ENCODE measurements around the gene SPRING1.
A peak's percentile ranks its signal among the peaks of the same experiment; 100 is the strongest.

Gene SPRING1, protein sequence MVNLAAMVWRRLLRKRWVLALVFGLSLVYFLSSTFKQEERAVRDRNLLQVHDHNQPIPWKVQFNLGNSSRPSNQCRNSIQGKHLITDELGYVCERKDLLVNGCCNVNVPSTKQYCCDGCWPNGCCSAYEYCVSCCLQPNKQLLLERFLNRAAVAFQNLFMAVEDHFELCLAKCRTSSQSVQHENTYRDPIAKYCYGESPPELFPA

DNA sequence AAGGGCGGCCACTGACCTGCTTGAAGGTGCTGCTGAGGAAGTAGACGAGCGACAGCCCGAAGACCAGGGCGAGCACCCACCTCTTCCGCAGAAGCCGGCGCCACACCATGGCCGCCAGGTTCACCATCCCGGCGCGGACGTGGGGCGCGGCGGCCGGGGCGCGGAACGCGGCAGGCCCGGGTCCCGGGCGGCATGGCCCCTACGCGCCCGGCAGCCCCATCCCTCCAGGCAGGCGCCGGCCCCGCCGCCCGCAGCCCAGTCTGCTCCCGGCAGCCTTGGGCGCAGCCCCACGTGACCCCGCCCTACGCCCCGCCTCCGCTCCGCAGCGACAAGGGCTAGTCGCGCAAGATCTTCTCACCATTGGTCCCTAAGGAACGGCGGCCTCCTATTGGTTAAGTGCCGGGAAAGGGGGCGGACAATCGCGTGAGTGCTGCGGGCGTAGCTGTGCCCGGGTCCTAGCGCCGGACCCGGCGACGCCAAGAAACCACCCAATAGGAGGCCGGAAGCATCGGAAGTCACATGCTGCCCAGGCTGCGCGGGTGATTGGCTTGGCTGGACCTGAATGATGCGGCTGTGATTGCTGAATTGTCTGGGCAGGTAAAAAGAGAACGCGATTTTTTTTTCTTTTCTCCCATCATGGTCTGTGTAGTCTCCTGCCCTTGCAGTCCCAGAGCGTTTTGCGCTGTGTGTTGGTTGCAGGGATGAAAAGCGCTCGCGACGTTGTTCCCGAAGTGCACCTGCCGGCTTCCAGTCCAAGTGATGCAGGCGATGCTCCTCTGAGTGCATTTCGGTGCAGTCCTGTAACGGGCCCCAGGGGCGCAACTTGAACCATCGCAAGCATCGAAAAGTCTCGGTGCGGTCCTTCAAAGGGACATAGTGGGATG, at the start of gene SPRING1, which contains the start of gene RNFT2:
SPRING1 (minus strand) TSS at position 296 of the 884 bp plus-strand sequence; CDS start at position 127, 169 bp downstream.
RNFT2 (plus strand) TSS at position 542 of the 884 bp plus-strand sequence. CDS start 2,183 bp downstream, outside the sequence.
- Histone ChIP-seq H3K36me3 (replicated peaks; ENCODE audit: low read depth, low read length) (no peaks in the 10 kb centered on the region), H3K27ac (ENCODE audit: low read length) (no peak within 1 kb of the TSS), H2AFZ (ENCODE audit: low read depth, low read length) (peak within 1 kb of the TSS; percentile 94), H4K20me1 (ENCODE audit: insufficient read depth, low read length) (no peaks in the 10 kb centered on the region; the same call in 1 of the 2 replicates), H3K9ac (ENCODE audit: low read length) (peak within 1 kb of the TSS; percentile 79), H3K79me2 (ENCODE audit: low read length) (peaks cover 32% of the 10 kb centered on the region), H3K4me3 (ENCODE audit: low read length) (peak within 1 kb of the TSS; percentile 93), H3K4me2 (ENCODE audit: low read length) (peak within 1 kb of the TSS; percentile 100), H3K27me3 (ENCODE audit: low read depth, low read length) (no peaks in the 10 kb centered on the region), H3K9me3 (ENCODE audit: insufficient read depth, low read length) (no peaks in the 10 kb centered on the region), H3K4me1 (ENCODE audit: low read length) (peaks cover 16% of the 10 kb centered on the region)
- TF ChIP-seq EZH2phosphoT487 (IDR thresholded peaks at IDR 0.05; ENCODE audit: low read depth): no peak
- TF ChIP-seq, protein P1, sequence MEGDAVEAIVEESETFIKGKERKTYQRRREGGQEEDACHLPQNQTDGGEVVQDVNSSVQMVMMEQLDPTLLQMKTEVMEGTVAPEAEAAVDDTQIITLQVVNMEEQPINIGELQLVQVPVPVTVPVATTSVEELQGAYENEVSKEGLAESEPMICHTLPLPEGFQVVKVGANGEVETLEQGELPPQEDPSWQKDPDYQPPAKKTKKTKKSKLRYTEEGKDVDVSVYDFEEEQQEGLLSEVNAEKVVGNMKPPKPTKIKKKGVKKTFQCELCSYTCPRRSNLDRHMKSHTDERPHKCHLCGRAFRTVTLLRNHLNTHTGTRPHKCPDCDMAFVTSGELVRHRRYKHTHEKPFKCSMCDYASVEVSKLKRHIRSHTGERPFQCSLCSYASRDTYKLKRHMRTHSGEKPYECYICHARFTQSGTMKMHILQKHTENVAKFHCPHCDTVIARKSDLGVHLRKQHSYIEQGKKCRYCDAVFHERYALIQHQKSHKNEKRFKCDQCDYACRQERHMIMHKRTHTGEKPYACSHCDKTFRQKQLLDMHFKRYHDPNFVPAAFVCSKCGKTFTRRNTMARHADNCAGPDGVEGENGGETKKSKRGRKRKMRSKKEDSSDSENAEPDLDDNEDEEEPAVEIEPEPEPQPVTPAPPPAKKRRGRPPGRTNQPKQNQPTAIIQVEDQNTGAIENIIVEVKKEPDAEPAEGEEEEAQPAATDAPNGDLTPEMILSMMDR (IDR thresholded peaks at IDR 0.05; ENCODE audit: low read depth, low read length): no peak

DNA sequence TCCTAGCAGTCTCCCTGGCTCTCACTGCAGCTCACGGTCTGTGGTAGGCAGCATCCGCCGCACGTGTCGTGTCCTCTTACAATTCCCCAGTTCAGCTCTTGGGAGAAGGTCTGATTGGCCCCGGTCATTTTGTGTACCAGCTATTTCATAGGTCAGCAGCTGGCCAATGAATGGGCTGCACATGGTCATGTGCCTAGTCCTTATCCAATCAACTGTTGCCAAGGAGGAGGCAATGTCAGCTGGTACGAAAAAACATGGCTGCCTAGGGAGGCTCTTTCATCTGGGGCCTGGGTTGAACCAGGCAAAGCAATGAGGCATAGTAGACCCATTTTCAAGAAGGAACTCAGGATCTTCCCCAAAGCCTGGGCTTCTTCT, 46.4 kb upstream of the SPRING1 start:
- Histone ChIP-seq H3K27ac (ENCODE audit: low read length) (no peak overlapping the region), H3K4me1 (ENCODE audit: low read length) (no peaks in the 10 kb centered on the region), H3K9me3 (ENCODE audit: insufficient read depth, low read length) (no peaks in the 10 kb centered on the region), H3K4me2 (ENCODE audit: low read length) (no peak overlapping the region), H3K9ac (ENCODE audit: low read length) (no peak overlapping the region), H3K36me3 (replicated peaks; ENCODE audit: low read depth, low read length) (peaks cover 13% of the 10 kb centered on the region), H3K79me2 (ENCODE audit: low read length) (no peaks in the 10 kb centered on the region), H3K27me3 (ENCODE audit: low read depth, low read length) (no peaks in the 10 kb centered on the region), H4K20me1 (ENCODE audit: insufficient read depth, low read length) (no peaks in the 10 kb centered on the region), H3K4me3 (ENCODE audit: low read length) (no peak overlapping the region), H2AFZ (ENCODE audit: low read depth, low read length) (no peak overlapping the region)
- TF ChIP-seq EZH2phosphoT487 (IDR thresholded peaks at IDR 0.05; ENCODE audit: low read depth): no peak
- TF ChIP-seq, protein P1 (IDR thresholded peaks at IDR 0.05; ENCODE audit: low read depth, low read length): no peak

DNA sequence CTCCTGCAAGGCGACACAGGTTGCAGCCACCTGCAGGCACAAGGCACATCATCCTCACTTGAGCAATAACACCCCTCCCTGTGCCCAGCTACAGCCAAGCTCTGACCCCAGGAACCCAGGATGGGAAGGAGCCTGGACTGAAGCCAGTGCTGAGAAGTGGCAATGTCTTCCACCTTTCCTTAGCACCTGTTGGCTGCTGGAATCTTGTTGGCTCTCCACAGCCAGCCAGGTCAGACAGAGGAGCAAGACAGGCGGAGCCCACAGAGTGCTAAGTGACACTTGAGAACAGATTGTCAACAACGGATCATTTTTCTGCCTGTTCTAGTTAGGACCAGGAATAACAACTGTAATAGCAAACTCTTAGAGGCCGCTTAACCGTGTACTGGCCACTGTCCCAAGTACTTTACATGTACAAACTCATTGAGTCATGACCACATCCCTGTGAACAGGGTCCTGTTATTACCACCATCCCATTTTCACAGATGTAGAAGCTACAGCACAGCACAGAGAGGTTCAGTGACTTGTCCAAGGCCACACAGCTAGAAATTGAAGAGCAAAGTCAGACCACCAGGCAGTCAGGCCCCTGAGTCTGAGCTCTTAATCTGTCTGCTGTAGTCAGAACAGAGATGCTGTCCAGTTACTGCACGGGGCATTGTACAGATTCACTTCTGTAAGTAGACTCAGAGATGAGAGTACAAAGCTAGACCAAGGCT, 45.8 kb upstream of the SPRING1 start:
- H2AFZ ChIP-seq (ENCODE audit: low read depth, low read length): no peak overlapping the region
- H3K9ac ChIP-seq (ENCODE audit: low read length): no peak overlapping the region
- no peak overlapping the region for H3K27ac ChIP-seq (ENCODE audit: low read length)
- no peaks in the 10 kb centered on the region for H3K4me1 ChIP-seq (ENCODE audit: low read length)
- H3K4me2 ChIP-seq (ENCODE audit: low read length): no peak overlapping the region
- H4K20me1 ChIP-seq (ENCODE audit: insufficient read depth, low read length): no peaks in the 10 kb centered on the region
- H3K36me3 ChIP-seq (replicated peaks; ENCODE audit: low read depth, low read length): peaks cover 13% of the 10 kb centered on the region
- H3K9me3 ChIP-seq (ENCODE audit: insufficient read depth, low read length): no peaks in the 10 kb centered on the region
- TF ChIP-seq EZH2phosphoT487 (IDR thresholded peaks at IDR 0.05; ENCODE audit: low read depth): no peak
- TF ChIP-seq, protein P1 (IDR thresholded peaks at IDR 0.05; ENCODE audit: low read depth, low read length): no peak
- no peak overlapping the region for H3K4me3 ChIP-seq (ENCODE audit: low read length)
- no peaks in the 10 kb centered on the region for H3K27me3 ChIP-seq (ENCODE audit: low read depth, low read length)
- H3K79me2 ChIP-seq (ENCODE audit: low read length): no peaks in the 10 kb centered on the region
